Osteoblast (primary cell): ENCODE data around the gene ZSCAN22. TPM values are rescaled to one million over a fixed set of nuclear protein-coding genes. Genes with fewer than 3 reads are reported as not detected.

Source experiments
- DNase-seq: peaks from one replicate; pipeline ENCODE4 v3.0.0; 2011; ENCODE audit warnings: low spot score, mixed read lengths; ENCODE audit not compliant: insufficient read length; ENCODE audit errors: missing footprints
- H2AFZ ChIP-seq: 2 replicates; pipeline ENCODE4 v1.6.0; 2011; ENCODE audit warnings: mild to moderate bottlenecking, low read length
- H3K27ac ChIP-seq: 2 replicates; pipeline ENCODE4 v1.5.1; 2011; ENCODE audit warnings: mild to moderate bottlenecking, low read depth, low read length, moderate library complexity
- H3K27me3 ChIP-seq: 2 replicates; pipeline ENCODE4 v1.6.0; 2012; ENCODE audit warnings: mild to moderate bottlenecking, control low read depth, inconsistent platforms, low read length, moderate library complexity; ENCODE audit not compliant: insufficient read depth
- H3K36me3 ChIP-seq: 2 replicates; pipeline ENCODE4 v1.5.1; 2011; ENCODE audit warnings: mild to moderate bottlenecking, low read length, control low read depth, moderate library complexity; ENCODE audit not compliant: insufficient read depth
- H3K4me1 ChIP-seq: 2 replicates; pipeline ENCODE4 v1.5.1; 2011; ENCODE audit warnings: mild to moderate bottlenecking, low read length, control low read depth, moderate library complexity; ENCODE audit not compliant: insufficient read depth
- H3K4me2 ChIP-seq: 2 replicates; pipeline ENCODE4 v1.6.0; 2011; ENCODE audit warnings: mild to moderate bottlenecking, low read length; ENCODE audit not compliant: insufficient read depth
- H3K4me3 ChIP-seq: fragments of 200-600 bp; sonication (generic); 3 replicates; pipeline ENCODE4 v1.5.1; 2012; ENCODE audit warnings: mild to moderate bottlenecking, low read length, inconsistent platforms; ENCODE audit not compliant: insufficient read depth
- H3K79me2 ChIP-seq: 2 replicates; pipeline ENCODE4 v1.6.0; 2012; ENCODE audit warnings: mild to moderate bottlenecking, low read length, control low read depth, inconsistent platforms; ENCODE audit not compliant: insufficient read depth
- H3K9me3 ChIP-seq: 2 replicates; pipeline ENCODE4 v1.5.1; 2011; ENCODE audit warnings: low read depth, low read length, control low read depth
- H4K20me1 ChIP-seq: 2 replicates; pipeline ENCODE4 v1.6.0; 2012; ENCODE audit warnings: mild to moderate bottlenecking, low read length, control low read depth; ENCODE audit not compliant: insufficient read depth
- total RNA-seq: library from RNA; depleted of rRNA; stranded (reverse); fragments of >200 nt; gene quantifications from 2 replicates; pipeline ENCODE4 v1.2.3, GENCODE V29; 2012
- TF ChIP-seq, protein P1 (sequence below): IDR thresholded peaks from 2 replicates; pipeline ENCODE4 v1.5.1; 2011; ENCODE audit warnings: mild to moderate bottlenecking, low read depth, low read length, moderate library complexity; ENCODE audit errors: extremely low read depth

Gene ZSCAN22
- total RNA-seq, 1 donor = 2.5 TPM

DNA sequence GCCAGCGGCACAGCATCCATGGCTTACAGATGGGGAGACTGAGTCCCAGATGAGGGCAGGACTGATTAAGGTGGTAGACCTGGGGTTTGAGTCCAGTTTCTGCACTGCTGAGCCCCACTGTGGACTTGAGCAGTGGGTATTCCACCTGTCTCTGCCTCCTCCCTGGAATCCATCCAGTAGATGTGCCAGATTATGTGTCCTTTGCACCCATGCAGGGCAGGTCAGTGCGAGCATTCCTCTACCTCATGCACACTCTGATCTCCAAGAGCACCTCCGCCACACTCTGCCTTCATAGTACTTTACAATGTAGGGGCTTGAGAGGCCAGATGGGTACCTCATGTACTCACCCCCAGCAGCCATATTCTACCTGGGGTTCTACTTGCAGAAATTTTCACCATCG lies 10.0 kb downstream of the ZSCAN22 start:
- TF ChIP-seq, protein P1, sequence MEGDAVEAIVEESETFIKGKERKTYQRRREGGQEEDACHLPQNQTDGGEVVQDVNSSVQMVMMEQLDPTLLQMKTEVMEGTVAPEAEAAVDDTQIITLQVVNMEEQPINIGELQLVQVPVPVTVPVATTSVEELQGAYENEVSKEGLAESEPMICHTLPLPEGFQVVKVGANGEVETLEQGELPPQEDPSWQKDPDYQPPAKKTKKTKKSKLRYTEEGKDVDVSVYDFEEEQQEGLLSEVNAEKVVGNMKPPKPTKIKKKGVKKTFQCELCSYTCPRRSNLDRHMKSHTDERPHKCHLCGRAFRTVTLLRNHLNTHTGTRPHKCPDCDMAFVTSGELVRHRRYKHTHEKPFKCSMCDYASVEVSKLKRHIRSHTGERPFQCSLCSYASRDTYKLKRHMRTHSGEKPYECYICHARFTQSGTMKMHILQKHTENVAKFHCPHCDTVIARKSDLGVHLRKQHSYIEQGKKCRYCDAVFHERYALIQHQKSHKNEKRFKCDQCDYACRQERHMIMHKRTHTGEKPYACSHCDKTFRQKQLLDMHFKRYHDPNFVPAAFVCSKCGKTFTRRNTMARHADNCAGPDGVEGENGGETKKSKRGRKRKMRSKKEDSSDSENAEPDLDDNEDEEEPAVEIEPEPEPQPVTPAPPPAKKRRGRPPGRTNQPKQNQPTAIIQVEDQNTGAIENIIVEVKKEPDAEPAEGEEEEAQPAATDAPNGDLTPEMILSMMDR = no peak
- no peaks in the 10 kb centered on the region for H3K79me2 ChIP-seq
- H3K4me1 ChIP-seq = no peaks in the 10 kb centered on the region
- H3K36me3 ChIP-seq = peaks cover 31% of the 10 kb centered on the region
- peaks cover 12% of the 10 kb centered on the region for H3K9me3 ChIP-seq
- H3K4me2 ChIP-seq = no peak overlapping the region
- no peak overlapping the region for H3K4me3 ChIP-seq
- no peak overlapping the region for H3K27ac ChIP-seq
- DNase-seq = no peak
- H2AFZ ChIP-seq = no peak overlapping the region
- no peaks in the 10 kb centered on the region for H4K20me1 ChIP-seq
- no peaks in the 10 kb centered on the region for H3K27me3 ChIP-seq

DNA sequence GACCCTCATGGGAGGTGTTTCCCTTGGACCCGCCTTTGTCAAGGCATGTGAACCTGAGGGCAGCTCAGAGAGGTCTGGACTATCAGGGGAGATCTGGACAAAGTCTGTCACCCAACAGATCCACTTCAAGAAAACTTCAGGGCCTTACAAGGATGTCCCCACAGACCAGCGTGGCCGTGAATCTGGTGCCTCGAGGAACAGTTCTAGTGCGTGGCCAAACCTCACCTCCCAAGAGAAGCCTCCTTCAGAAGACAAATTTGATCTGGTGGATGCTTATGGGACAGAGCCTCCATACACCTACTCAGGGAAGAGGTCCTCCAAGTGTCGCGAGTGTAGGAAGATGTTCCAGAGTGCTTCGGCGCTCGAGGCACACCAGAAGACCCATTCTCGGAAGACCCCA lies 11.5 kb downstream of the ZSCAN22 start:
- H3K4me3 ChIP-seq = no peak overlapping the region
- no peaks in the 10 kb centered on the region for H4K20me1 ChIP-seq
- peaks cover 31% of the 10 kb centered on the region for H3K36me3 ChIP-seq
- H3K9me3 ChIP-seq = peaks cover 12% of the 10 kb centered on the region
- H3K27ac ChIP-seq = no peak overlapping the region
- no peaks in the 10 kb centered on the region for H3K79me2 ChIP-seq
- no peaks in the 10 kb centered on the region for H3K27me3 ChIP-seq
- no peak overlapping the region for H2AFZ ChIP-seq
- DNase-seq = no peak
- no peak overlapping the region for H3K4me2 ChIP-seq
- TF ChIP-seq, protein P1 = no peak
- no peaks in the 10 kb centered on the region for H3K4me1 ChIP-seq

DNA sequence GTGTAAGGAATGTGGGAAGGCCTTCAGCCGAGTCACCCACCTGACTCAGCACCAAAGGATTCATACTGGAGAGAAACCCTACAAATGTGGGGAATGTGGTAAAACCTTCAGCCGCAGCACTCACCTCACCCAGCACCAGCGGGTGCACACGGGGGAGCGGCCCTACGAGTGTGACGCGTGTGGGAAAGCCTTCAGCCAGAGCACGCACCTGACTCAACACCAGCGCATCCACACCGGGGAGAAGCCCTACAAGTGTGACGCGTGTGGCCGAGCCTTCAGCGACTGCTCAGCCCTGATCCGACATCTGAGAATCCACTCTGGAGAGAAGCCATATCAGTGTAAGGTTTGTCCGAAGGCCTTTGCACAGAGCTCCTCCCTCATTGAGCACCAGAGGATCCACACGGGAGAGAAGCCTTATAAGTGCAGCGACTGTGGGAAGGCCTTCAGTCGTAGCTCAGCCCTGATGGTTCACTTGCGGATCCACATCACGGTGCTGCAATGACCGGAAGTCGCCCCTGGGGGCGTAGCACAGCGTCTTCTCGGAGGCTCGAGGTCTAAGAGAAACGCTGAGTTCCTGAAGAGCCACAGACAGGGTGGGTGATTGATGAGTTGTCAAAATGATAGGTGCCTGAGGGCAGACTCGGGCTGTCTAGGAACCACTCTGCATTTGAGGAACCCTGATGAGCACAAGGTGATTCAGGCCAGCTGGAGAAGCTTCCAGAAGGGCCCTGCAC lies 12.2 kb downstream of the ZSCAN22 start:
- DNase-seq = no peak
- peaks cover 31% of the 10 kb centered on the region for H3K36me3 ChIP-seq

DNA sequence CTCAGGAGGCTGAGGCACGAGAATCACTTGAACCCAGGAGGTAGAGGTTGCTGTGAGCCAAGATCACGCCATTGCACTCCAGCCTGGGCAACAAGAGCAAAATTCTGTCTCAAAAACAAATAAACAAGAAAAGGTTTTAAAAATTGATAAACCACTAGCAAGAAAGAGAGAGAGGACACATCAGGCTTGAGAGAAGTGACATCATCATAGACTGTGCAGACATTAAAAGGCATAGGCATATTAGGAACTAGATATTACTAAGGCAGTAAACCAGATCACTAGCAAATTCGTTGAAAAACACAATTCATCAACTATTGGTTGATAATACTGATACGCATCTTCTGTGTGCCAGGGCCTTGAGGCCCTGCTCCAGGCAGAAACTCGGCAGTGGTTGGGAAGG lies 18.8 kb downstream of the ZSCAN22 start:
- Histone ChIP-seq H2AFZ (no peak overlapping the region), H3K9me3 (no peaks in the 10 kb centered on the region), H3K36me3 (no peaks in the 10 kb centered on the region), H3K4me3 (no peak overlapping the region), H3K4me2 (no peak overlapping the region), H3K27me3 (peaks cover 27% of the 10 kb centered on the region), H3K4me1 (no peaks in the 10 kb centered on the region), H4K20me1 (no peaks in the 10 kb centered on the region), H3K79me2 (no peaks in the 10 kb centered on the region), H3K27ac (no peak overlapping the region)
- TF ChIP-seq, protein P1 = no peak
- DNase-seq = peak; percentile 74

More for the DNA sequence above, 12.2 kb downstream of the ZSCAN22 start:
- Histone ChIP-seq H3K4me3 (no peak overlapping the region), H3K27me3 (no peaks in the 10 kb centered on the region), H3K27ac (no peak overlapping the region), H3K9me3 (peaks cover 12% of the 10 kb centered on the region), H3K4me2 (no peak overlapping the region), H3K4me1 (no peaks in the 10 kb centered on the region), H4K20me1 (no peaks in the 10 kb centered on the region), H2AFZ (no peak overlapping the region), H3K79me2 (no peaks in the 10 kb centered on the region)
- TF ChIP-seq, protein P1 = no peak
